Caco-2 (cell line): ENCODE measurements around the gene AKTIP. TPM values are rescaled to one million over a fixed set of nuclear protein-coding genes. Genes with fewer than 3 reads are reported as not detected.

ENCODE experiments used
- BruUV-seq: library from RNA; stranded (reverse); fragments of 400-500 nt; replicated peaks from 2 replicates; lab custom pipeline; 2021; lab: Mats Ljungman, UMichigan
- CTCF ChIA-PET: fragments of 300-600 bp; sonication (Branson Sonifier 250); formaldehyde crosslinking; loops from one replicate; lab custom pipeline; 2022; ENCODE audit warnings: antibody characterized with exemption; lab: Charles Lee
- POLR2A ChIA-PET: fragments of 300-600 bp; sonication (Branson Sonifier 250); formaldehyde crosslinking; loops from one replicate; lab custom pipeline; 2022; ENCODE audit warnings: antibody characterized with exemption; lab: Charles Lee
- DNase-seq, 2 experiments: peaks; one replicate each; pipeline versions ENCODE4 v3.0.0 to v3.0.0-alpha.2; 2020 to 2022
- H3K27me3 ChIP-seq: replicated peaks from 2 replicates; pipeline ENCODE4 v1.6.0; 2011; ENCODE audit warnings: low read length; ENCODE audit not compliant: control insufficient read depth, insufficient read depth
- H3K36me3 ChIP-seq: 2 replicates; pipeline ENCODE4 v1.5.1; 2011; ENCODE audit warnings: low read length; ENCODE audit not compliant: control insufficient read depth, insufficient read depth
- H3K4me1 ChIP-seq: fragments of 250-450 bp; sonication (Bioruptor Pico); 2 replicates; pipeline ENCODE4 v1.5.1; 2020; ENCODE audit warnings: mild to moderate bottlenecking
- H3K4me3 ChIP-seq: 2 replicates; pipeline ENCODE4 v1.5.1; 2011; ENCODE audit warnings: low read depth, mild to moderate bottlenecking, control low read depth, low read length
- H3K9me3 ChIP-seq: fragments of 250-450 bp; sonication (Bioruptor Pico); 2 replicates; pipeline ENCODE4 v1.5.1; 2020; ENCODE audit warnings: mild to moderate bottlenecking, moderate library complexity
- H3K27ac Mint-ChIP-seq: one replicate; pipeline ENCODE4 v1.8.0; 2022; ENCODE audit warnings: mixed read lengths; ENCODE audit not compliant: unreplicated experiment
- H3K27me3 Mint-ChIP-seq: one replicate; pipeline ENCODE4 v1.8.0; 2022; ENCODE audit warnings: mixed read lengths; ENCODE audit not compliant: insufficient read depth, unreplicated experiment
- H3K36me3 Mint-ChIP-seq: one replicate; pipeline ENCODE4 v1.8.0; 2022; ENCODE audit warnings: mild to moderate bottlenecking, mixed read lengths; ENCODE audit not compliant: insufficient read depth, unreplicated experiment
- H3K4me1 Mint-ChIP-seq: one replicate; pipeline ENCODE4 v1.8.0; 2022; ENCODE audit warnings: low read depth, mixed read lengths; ENCODE audit not compliant: unreplicated experiment
- H3K4me3 Mint-ChIP-seq: one replicate; pipeline ENCODE4 v1.8.0; 2022; ENCODE audit warnings: mild to moderate bottlenecking, moderate library complexity, mixed read lengths; ENCODE audit not compliant: unreplicated experiment
- H3K9me3 Mint-ChIP-seq: one replicate; pipeline ENCODE4 v1.8.0; 2022; ENCODE audit warnings: mixed read lengths; ENCODE audit not compliant: unreplicated experiment
- intact Hi-C: fragments of 100-400 bp; cut with micrococcal nuclease; formaldehyde crosslinking; loops from one replicate; pipeline ENCODE4 v1.10.0; 2022; ENCODE audit not compliant: unreplicated experiment
- total RNA-seq: library from RNA; stranded (reverse); gene quantifications from 2 replicates; pipeline ENCODE4 v1.2.3, GENCODE V29; 2022
- TF ChIP-seq, protein P1 (sequence below), 2 experiments: fragments of 200-600 bp in 1 of 2; IDR thresholded peaks; 1 replicate in 1 of 2; 2 replicates in 1 of 2; pipeline versions ENCODE4 v1.5.1 to v1.8.0; 2011 to 2022; ENCODE audit warnings: antibody characterized with exemption in 1 of 2, control low read depth in 1 of 2, inconsistent platforms in 1 of 2, low read depth in 1 of 2, low read length in 1 of 2, mild to moderate bottlenecking in 1 of 2, moderate library complexity in 1 of 2; ENCODE audit not compliant: insufficient read depth in 1 of 2, severe bottlenecking in 1 of 2, unreplicated experiment in 1 of 2

The AKTIP gene
- total RNA-seq, 1 experiment from 2014 or later, result 127 TPM

DNA sequence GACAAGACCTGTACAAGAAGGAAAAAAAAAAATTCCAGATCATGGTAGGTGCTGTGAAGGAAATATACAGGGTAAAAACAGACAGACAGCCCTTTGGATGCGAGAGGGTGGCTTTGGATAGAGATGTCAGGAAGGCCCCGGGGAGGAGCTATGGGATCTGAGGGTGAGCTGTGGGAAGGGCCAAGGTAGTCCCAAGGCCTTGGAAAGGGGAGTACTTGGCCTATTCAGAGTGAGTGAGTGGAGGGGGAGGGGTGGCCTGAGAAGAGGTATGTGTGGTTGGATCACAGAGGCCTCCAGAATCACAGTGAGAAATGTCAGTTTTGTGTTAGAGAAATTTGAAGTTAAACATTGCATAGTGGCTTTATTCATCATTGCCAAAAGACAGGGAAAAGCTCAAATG is 31.2 kb upstream of the AKTIP start:
- ChIA-PET CTCF (no interaction called here), POLR2A (no interaction called here)
- H3K4me3 Mint-ChIP-seq, result no peak overlapping the region
- BruUV-seq, result no TSS peak
- 0 out of 2 replicates have a peak, but pooled peaks cover 6% of the 10 kb centered on the region for H3K9me3 ChIP-seq
- H3K9me3 Mint-ChIP-seq, result no peaks in the 10 kb centered on the region
- no peaks in the 10 kb centered on the region for H3K36me3 ChIP-seq
- peak overlapping the region; percentile 5 for H3K27ac Mint-ChIP-seq
- no peaks in the 10 kb centered on the region for H3K36me3 Mint-ChIP-seq
- intact Hi-C loops, result no loop called here
- no peaks in the 10 kb centered on the region for H3K27me3 Mint-ChIP-seq
- TF ChIP-seq, protein P1, sequence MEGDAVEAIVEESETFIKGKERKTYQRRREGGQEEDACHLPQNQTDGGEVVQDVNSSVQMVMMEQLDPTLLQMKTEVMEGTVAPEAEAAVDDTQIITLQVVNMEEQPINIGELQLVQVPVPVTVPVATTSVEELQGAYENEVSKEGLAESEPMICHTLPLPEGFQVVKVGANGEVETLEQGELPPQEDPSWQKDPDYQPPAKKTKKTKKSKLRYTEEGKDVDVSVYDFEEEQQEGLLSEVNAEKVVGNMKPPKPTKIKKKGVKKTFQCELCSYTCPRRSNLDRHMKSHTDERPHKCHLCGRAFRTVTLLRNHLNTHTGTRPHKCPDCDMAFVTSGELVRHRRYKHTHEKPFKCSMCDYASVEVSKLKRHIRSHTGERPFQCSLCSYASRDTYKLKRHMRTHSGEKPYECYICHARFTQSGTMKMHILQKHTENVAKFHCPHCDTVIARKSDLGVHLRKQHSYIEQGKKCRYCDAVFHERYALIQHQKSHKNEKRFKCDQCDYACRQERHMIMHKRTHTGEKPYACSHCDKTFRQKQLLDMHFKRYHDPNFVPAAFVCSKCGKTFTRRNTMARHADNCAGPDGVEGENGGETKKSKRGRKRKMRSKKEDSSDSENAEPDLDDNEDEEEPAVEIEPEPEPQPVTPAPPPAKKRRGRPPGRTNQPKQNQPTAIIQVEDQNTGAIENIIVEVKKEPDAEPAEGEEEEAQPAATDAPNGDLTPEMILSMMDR (IDR thresholded peaks at IDR 0.05; ENCODE audit: insufficient read depth in 1 of 2, low read depth in 1 of 2, low read length in 1 of 2, severe bottlenecking in 1 of 2, unreplicated experiment in 1 of 2), result no peak
- DNase-seq, result no peak
- H3K4me3 ChIP-seq, result no peak overlapping the region
- H3K27me3 ChIP-seq, result no peaks in the 10 kb centered on the region
- peaks cover 15% of the 10 kb centered on the region for H3K4me1 Mint-ChIP-seq
- H3K4me1 ChIP-seq, result no peaks in the 10 kb centered on the region

DNA sequence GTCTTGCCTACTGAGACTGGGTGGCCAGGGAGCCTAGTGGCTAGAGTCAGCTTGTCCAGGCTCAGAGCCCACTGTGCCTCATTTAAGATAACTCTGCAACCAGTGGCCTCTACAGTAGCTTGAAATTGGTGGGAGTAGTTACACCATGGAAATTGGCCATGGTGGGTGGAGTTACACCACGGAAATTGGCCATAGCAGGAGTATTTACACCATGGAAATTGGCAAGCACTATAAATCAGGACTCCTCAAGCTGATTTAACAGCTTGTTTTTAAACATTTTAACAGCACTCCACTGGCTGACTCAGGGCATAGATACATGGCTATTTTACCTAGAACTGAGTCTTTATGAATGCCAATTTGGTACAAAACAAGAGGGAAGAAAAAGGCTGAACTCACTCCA is 27.7 kb upstream of the AKTIP start:
- Mint-ChIP-seq H3K9me3 (no peaks in the 10 kb centered on the region), H3K27me3 (no peaks in the 10 kb centered on the region), H3K4me3 (no peak overlapping the region), H3K36me3 (no peaks in the 10 kb centered on the region), H3K4me1 (peaks cover 15% of the 10 kb centered on the region), H3K27ac (no peak overlapping the region)
- CTCF ChIA-PET, result interaction anchor here (1.2 kb wide), 1 partner anchor 21 kb away, joined by 3 read pairs; no protein-coding TSS in a partner anchor
- BruUV-seq, result no TSS peak
- Histone ChIP-seq H3K4me3 (no peak overlapping the region), H3K4me1 (no peaks in the 10 kb centered on the region), H3K36me3 (no peaks in the 10 kb centered on the region), H3K9me3 (no peaks in the 10 kb centered on the region), H3K27me3 (no peaks in the 10 kb centered on the region)
- POLR2A ChIA-PET, result no interaction called here
- intact Hi-C loops, result no loop called here
- DNase-seq, result no peak
- TF ChIP-seq, protein P1 (IDR thresholded peaks at IDR 0.05; ENCODE audit: insufficient read depth in 1 of 2, low read depth in 1 of 2, low read length in 1 of 2, severe bottlenecking in 1 of 2, unreplicated experiment in 1 of 2), result no peak

DNA sequence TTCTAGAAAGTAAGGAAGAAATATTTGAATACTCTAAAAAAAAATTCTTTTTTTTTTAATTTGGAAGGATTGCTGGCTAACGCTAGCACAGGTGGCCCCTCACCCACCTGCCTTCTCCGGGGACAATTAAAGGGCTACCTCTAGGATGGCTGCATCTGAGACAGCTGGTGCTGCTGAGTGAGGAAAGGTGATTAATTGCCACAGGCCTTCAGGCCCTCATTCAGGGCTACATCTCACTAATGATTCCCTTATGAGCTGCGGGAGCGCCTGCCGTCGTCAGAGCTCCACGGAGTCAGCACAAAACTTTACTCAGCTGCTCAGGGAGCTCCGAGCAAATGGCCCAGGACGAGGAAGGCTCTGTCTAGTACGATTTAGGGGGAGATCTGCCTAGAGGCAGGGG is 27.0 kb upstream of the AKTIP start:
- no peaks in the 10 kb centered on the region for H3K27me3 ChIP-seq
- no peaks in the 10 kb centered on the region for H3K36me3 ChIP-seq
- ChIA-PET POLR2A (no interaction called here), CTCF (interaction anchor here (1.2 kb wide), 1 partner anchor 20 kb away, joined by 3 read pairs; no protein-coding TSS in a partner anchor)
- no peak overlapping the region for H3K4me3 Mint-ChIP-seq
- H3K27me3 Mint-ChIP-seq, result no peaks in the 10 kb centered on the region
- H3K36me3 Mint-ChIP-seq, result no peaks in the 10 kb centered on the region
- no peaks in the 10 kb centered on the region for H3K4me1 ChIP-seq
- intact Hi-C loops, result no loop called here
- BruUV-seq, result no TSS peak
- no peak for DNase-seq
- peaks cover 15% of the 10 kb centered on the region for H3K4me1 Mint-ChIP-seq
- no peaks in the 10 kb centered on the region for H3K9me3 ChIP-seq
- H3K9me3 Mint-ChIP-seq, result no peaks in the 10 kb centered on the region
- TF ChIP-seq, protein P1 (IDR thresholded peaks at IDR 0.05; ENCODE audit: insufficient read depth in 1 of 2, low read depth in 1 of 2, low read length in 1 of 2, severe bottlenecking in 1 of 2, unreplicated experiment in 1 of 2), result no peak
- H3K27ac Mint-ChIP-seq, result no peak overlapping the region
- no peak overlapping the region for H3K4me3 ChIP-seq
